Camera-type eye (tissue), 1 donor: ENCODE data around the gene OR10H3. TPM values are rescaled to one million over a fixed set of nuclear protein-coding genes. Genes with fewer than 3 reads are reported as not detected.

Source experiments
- total RNA-seq: library from RNA; depleted of rRNA; stranded (reverse); fragments of >200 nt; gene quantifications from one replicate; pipeline ENCODE4 v1.2.3, GENCODE V29; 2014

OR10H3 gene
- total RNA-seq, result not detected

GRCh38 chr19:15737722-15738121, at the start of gene OR10H3:
TSS of gene OR10H3 (plus strand) at chr19:15737985. CDS start at chr19:15741393, 3,408 bp downstream.

GRCh38 chr19:15727724-15728123, 10.1 kb upstream of the OR10H3 start, which contains the start of gene OR10H2:
TSS of gene OR10H2 (plus strand) at chr19:15728024. CDS start at chr19:15728044, 20 bp downstream.

GRCh38 chr19:15787611-15788155, 49.9 kb downstream of the OR10H3 start, which contains the start of gene OR10H5:
TSS of gene OR10H5 (plus strand) at chr19:15787661. CDS start at chr19:15794049, 6,388 bp downstream.

Other genes starting within 250 kb of the OR10H3 start
- gene CYP4F22, start 229.5 kb upstream of the OR10H3 start, total RNA-seq, result not detected
- gene CYP4F8, start 122.8 kb upstream of the OR10H3 start, total RNA-seq, result not detected
- gene CYP4F3, start 97.1 kb upstream of the OR10H3 start, total RNA-seq, result 0.71 TPM
- 1.8 TPM for gene CYP4F12, start 64.9 kb upstream of the OR10H3 start, total RNA-seq
- gene OR10H2, start 10.0 kb upstream of the OR10H3 start, total RNA-seq, result not detected
- gene OR10H5, start 49.7 kb downstream of the OR10H3 start, total RNA-seq, result not detected
- gene OR10H1, start 77.7 kb downstream of the OR10H3 start, total RNA-seq, result not detected
- not detected for gene CYP4F2, start 160.1 kb downstream of the OR10H3 start, total RNA-seq
- gene CYP4F11, start 196.5 kb downstream of the OR10H3 start, total RNA-seq, result not detected
- not detected for gene OR10H4, start 211.0 kb downstream of the OR10H3 start, total RNA-seq